Breast epithelium (tissue), 4 donors: ENCODE measurements around the gene WDR18. TPM values are rescaled to one million over a fixed set of nuclear protein-coding genes. Genes with fewer than 3 reads are reported as not detected.
A peak's percentile ranks its signal among the peaks of the same experiment; 100 is the strongest.

Source experiments
- DNase-seq, 2 donors: peaks; one replicate each; pipeline ENCODE4 v3.0.0-alpha.2; 2019; ENCODE audit warnings: low spot score in 2 of 2
- H3K27ac ChIP-seq, 2 donors: fragments of 200-600 bp; sonication (generic) in 1 of 2; one replicate each; pipeline ENCODE4 v1.5.1; 2016 to 2019; ENCODE audit warnings: mild to moderate bottlenecking in 1 of 2
- H3K27me3 ChIP-seq, 2 donors: fragments of 200-600 bp; sonication (generic) in 1 of 2; one replicate each; pipeline versions ENCODE4 v1.5.1 to v1.6.0; 2017 to 2019; ENCODE audit warnings: control low read depth in 1 of 2, mild to moderate bottlenecking in 1 of 2
- H3K36me3 ChIP-seq: fragments of 200-600 bp; one replicate; pipeline ENCODE4 v1.5.1; 2019
- H3K4me1 ChIP-seq, 2 donors: fragments of 200-600 bp; sonication (generic); one replicate each; pipeline ENCODE4 v1.5.1; 2016 to 2019; ENCODE audit warnings: control low read depth in 1 of 2
- H3K4me3 ChIP-seq, 3 donors: fragments of 200-600 bp; sonication (generic); 1 replicate in 2 of 3; 2 replicates in 1 of 3; pipeline ENCODE4 v1.5.1; 2016 to 2019; ENCODE audit warnings: mild to moderate bottlenecking in 3 of 3, moderate library complexity in 2 of 3
- H3K9me3 ChIP-seq, 2 donors: fragments of 200-600 bp; sonication (generic) in 1 of 2; one replicate each; pipeline ENCODE4 v1.5.1; 2016 to 2019; ENCODE audit warnings: control low read depth in 1 of 2
- POLR2A ChIP-seq: fragments of 450-650 bp; IDR thresholded peaks from one replicate; pipeline ENCODE4 v1.6.1; 2016; ENCODE audit warnings: antibody characterized with exemption, mild to moderate bottlenecking, moderate library complexity
- POLR2AphosphoS5 ChIP-seq, 3 donors: sonication (generic); formaldehyde crosslinking; IDR thresholded peaks; one replicate each; pipeline ENCODE4 v1.6.1; 2017; ENCODE audit warnings: antibody characterized with exemption in 3 of 3
- intact Hi-C: fragments of 100-400 bp; cut with DNase I; formaldehyde crosslinking; loops from one replicate; pipeline ENCODE4 v1.15.1; 2023; ENCODE audit warnings: low total_unique reads
- total RNA-seq, 3 donors: library from RNA; depleted of rRNA; stranded (reverse); fragments of >200 nt; gene quantifications; one replicate each; pipeline ENCODE4 v1.1.0, GENCODE V29; 2016
- TF ChIP-seq, protein P1 (sequence below), 3 donors: fragments of 450-650 bp; IDR thresholded peaks; one replicate each; pipeline ENCODE4 v1.5.1; 2016 to 2017; ENCODE audit warnings: antibody characterized with exemption in 3 of 3, mild to moderate bottlenecking in 3 of 3, moderate library complexity in 3 of 3

Gene WDR18
- total RNA-seq, 3 donors from 2014 or later: 19.2 to 69.2 (median 49.8) TPM

- H3K9me3 ChIP-seq: no peaks in the 10 kb centered on the region
- intact Hi-C loops: loop anchor here (10.0 kb wide), 1 partner anchor 223 kb away; no protein-coding TSS in a partner anchor
- H3K4me1 ChIP-seq: no peaks in the 10 kb centered on the region
- H3K27ac ChIP-seq: no peak overlapping the region
- H3K36me3 ChIP-seq: no peaks in the 10 kb centered on the region
- TF ChIP-seq, protein P1, sequence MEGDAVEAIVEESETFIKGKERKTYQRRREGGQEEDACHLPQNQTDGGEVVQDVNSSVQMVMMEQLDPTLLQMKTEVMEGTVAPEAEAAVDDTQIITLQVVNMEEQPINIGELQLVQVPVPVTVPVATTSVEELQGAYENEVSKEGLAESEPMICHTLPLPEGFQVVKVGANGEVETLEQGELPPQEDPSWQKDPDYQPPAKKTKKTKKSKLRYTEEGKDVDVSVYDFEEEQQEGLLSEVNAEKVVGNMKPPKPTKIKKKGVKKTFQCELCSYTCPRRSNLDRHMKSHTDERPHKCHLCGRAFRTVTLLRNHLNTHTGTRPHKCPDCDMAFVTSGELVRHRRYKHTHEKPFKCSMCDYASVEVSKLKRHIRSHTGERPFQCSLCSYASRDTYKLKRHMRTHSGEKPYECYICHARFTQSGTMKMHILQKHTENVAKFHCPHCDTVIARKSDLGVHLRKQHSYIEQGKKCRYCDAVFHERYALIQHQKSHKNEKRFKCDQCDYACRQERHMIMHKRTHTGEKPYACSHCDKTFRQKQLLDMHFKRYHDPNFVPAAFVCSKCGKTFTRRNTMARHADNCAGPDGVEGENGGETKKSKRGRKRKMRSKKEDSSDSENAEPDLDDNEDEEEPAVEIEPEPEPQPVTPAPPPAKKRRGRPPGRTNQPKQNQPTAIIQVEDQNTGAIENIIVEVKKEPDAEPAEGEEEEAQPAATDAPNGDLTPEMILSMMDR (IDR thresholded peaks at IDR 0.05): no peak
- TF ChIP-seq POLR2A: no peak
- TF ChIP-seq POLR2AphosphoS5 (IDR thresholded peaks at IDR 0.05): no peak
- no peak for DNase-seq
- H3K27me3 ChIP-seq: peaks cover 15 to 72% of the 10 kb centered on the region in 2 donors
- H3K4me3 ChIP-seq: no peak overlapping the region
Observed at GRCh38 chr19:998064-998463, 13.9 kb downstream of the WDR18 start.

DNA sequence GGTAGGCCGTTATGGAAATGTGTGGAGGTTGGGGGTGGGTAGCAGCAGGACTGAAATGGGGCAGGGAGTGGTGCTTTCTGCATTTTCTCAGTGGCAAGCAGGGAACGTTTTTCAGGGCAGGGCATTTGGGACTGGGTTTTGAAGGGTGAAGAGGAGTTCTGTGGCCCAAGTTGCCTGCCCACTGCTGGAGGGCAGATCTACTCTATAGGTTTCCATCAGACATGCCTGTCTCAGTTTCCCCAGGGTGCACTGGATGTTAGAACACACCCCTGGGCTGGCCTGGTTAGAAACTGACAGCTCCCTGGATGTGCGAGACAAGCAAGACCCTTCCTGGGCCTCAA, 15.2 kb downstream of the WDR18 start:
- H3K9me3 ChIP-seq: no peaks in the 10 kb centered on the region
- no peaks in the 10 kb centered on the region for H3K36me3 ChIP-seq
- H3K27ac ChIP-seq: no peak overlapping the region
- DNase-seq: no peak
- no peak overlapping the region for H3K4me3 ChIP-seq
- intact Hi-C loops: loop anchor here (10.0 kb wide), 1 partner anchor 225 kb away; no protein-coding TSS in a partner anchor
- no peaks in the 10 kb centered on the region for H3K4me1 ChIP-seq
- peaks cover 16 to 79% of the 10 kb centered on the region in 2 donors for H3K27me3 ChIP-seq
- TF ChIP-seq, protein P1 (IDR thresholded peaks at IDR 0.05): no peak
- TF ChIP-seq POLR2AphosphoS5 (IDR thresholded peaks at IDR 0.05) (no peak), POLR2A (no peak)

- Histone ChIP-seq H3K27ac (no peak within 1 kb of the TSS), H3K9me3 (no peaks in the 10 kb centered on the region), H3K36me3 (no peaks in the 10 kb centered on the region), H3K27me3 (peaks cover 16 to 79% of the 10 kb centered on the region in 2 donors), H3K4me3 (peak within 1 kb of the TSS in 2 of 3 donors; percentile 25 to 59), H3K4me1 (no peaks in the 10 kb centered on the region)
- TF ChIP-seq POLR2AphosphoS5 (IDR thresholded peaks at IDR 0.05) (no peak), POLR2A (no peak)
- TF ChIP-seq, protein P1 (IDR thresholded peaks at IDR 0.05): peak in 2 of 3 donors; percentile 18 to 30
- peak in 1 of 2 donors; percentile 69 for DNase-seq
- intact Hi-C loops: no loop called here
Observed at GRCh38 chr19:1000095-1000494, 15.9 kb downstream of the WDR18 start, which contains the start of gene GRIN3B. GRIN3B (plus strand) TSS chr19:1000419; CDS start chr19:1000438, 19 bp downstream.

GRCh38 chr19:1000591-1001537, 16.7 kb downstream of the WDR18 start:
- H3K27me3 ChIP-seq: peaks cover 15 to 75% of the 10 kb centered on the region in 2 donors
- intact Hi-C loops: no loop called here

More at GRCh38 chr19:1000591-1001537, 16.7 kb downstream of the WDR18 start:
- DNase-seq: no peak
- Histone ChIP-seq H3K4me3 (peak overlapping the region in 2 of 3 donors; percentile 25 to 59), H3K4me1 (no peaks in the 10 kb centered on the region), H3K27ac (no peak overlapping the region), H3K9me3 (no peaks in the 10 kb centered on the region), H3K36me3 (no peaks in the 10 kb centered on the region)
- no peak for TF ChIP-seq POLR2A
- TF ChIP-seq, protein P1 (IDR thresholded peaks at IDR 0.05): no peak
- no peak for TF ChIP-seq POLR2AphosphoS5 (IDR thresholded peaks at IDR 0.05)
